Epithelial cell of proximal tubule (primary cell): ENCODE results near the gene PROZ. TPM values are rescaled to one million over a fixed set of nuclear protein-coding genes. Genes with fewer than 3 reads are reported as not detected.

ENCODE experiments used
- DNase-seq: peaks from one replicate; pipeline ENCODE4 v3.0.0-alpha.2; 2011; ENCODE audit warnings: low read depth
- H3K4me3 ChIP-seq: 2 replicates; pipeline ENCODE4 v1.5.1; 2011; ENCODE audit warnings: low read depth, mild to moderate bottlenecking, low read length
- CTCF ChIP-seq: conservative IDR thresholded peaks from 2 replicates; pipeline ENCODE4 v1.5.1; 2012; ENCODE audit warnings: low read depth, mild to moderate bottlenecking, low read length
- total RNA-seq: library from RNA; depleted of rRNA; stranded (reverse); fragments of >200 nt; gene quantifications from 2 replicates; pipeline ENCODE4 v1.2.3, GENCODE V29; 2015

Gene PROZ
- total RNA-seq, 1 donor from 2014 or later: not detected

GRCh38 chr13:113125506-113126264 lies 32.8 kb upstream of the PROZ start:
- no peak for TF ChIP-seq CTCF
- DNase-seq: no peak
- no peak overlapping the region for H3K4me3 ChIP-seq

DNA sequence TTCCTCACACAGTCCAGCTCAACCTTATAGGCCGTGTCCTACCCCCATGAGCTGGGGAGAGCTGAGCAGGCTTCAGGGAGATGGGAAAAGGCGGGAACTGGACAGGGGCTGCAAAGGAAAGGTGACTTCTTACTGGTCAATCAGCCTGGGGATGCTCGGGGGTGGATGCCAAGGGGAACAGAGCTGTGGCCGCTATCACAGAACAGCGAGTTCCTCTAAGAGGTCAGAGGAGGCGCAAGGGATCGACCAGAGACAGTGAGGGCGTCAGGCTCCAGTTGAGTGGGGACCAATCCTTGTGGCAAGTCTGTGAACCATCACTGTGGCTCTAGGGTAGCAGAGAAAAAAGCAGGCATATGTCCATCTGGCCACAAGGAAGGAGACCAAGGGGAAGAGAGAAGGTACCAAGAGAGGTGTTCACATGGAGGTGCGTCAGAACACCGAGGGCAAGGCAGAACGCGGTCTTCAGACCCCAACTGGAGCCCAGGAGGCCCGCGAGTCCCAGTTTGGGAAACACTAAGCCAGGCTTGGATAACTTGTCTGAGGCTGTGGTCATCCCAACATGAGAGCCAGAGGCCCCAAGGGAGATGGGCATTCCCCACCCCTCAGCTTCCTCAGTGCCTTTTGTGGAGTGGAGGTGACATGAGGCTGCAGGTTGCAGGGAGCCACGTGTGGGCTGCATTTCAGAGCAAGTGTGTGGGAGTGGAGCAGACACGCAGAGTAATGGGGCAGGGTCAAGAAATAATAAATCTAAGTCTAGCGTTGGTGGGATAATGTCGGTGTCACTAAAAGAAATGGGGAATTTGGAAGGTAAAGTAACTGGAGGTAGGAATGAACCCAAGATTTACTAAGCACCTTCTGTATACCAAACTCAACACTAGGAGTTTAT lies 31.9 kb upstream of the PROZ start:
- no peak overlapping the region for H3K4me3 ChIP-seq
- no peak for TF ChIP-seq CTCF
- DNase-seq: no peak

DNA sequence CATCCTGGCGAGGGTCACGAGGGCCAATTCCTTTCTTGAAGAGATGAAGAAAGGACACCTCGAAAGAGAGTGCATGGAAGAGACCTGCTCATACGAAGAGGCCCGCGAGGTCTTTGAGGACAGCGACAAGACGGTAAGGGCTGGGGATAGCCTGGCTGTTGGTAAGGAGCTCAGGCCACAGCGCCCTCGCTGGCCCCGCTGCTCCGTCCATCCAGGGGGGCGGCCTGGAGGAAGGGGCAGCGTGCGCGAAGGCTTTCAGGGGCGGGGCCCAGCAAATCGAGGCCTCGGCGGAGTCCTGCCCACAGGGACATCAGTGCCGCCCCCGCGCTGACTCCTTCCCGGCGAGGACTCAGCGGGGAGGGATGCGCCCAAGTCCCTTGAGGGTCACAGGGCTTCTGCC lies 29.0 kb upstream of the PROZ start:
- no peak for TF ChIP-seq CTCF
- DNase-seq: no peak
- no peak overlapping the region for H3K4me3 ChIP-seq

DNA sequence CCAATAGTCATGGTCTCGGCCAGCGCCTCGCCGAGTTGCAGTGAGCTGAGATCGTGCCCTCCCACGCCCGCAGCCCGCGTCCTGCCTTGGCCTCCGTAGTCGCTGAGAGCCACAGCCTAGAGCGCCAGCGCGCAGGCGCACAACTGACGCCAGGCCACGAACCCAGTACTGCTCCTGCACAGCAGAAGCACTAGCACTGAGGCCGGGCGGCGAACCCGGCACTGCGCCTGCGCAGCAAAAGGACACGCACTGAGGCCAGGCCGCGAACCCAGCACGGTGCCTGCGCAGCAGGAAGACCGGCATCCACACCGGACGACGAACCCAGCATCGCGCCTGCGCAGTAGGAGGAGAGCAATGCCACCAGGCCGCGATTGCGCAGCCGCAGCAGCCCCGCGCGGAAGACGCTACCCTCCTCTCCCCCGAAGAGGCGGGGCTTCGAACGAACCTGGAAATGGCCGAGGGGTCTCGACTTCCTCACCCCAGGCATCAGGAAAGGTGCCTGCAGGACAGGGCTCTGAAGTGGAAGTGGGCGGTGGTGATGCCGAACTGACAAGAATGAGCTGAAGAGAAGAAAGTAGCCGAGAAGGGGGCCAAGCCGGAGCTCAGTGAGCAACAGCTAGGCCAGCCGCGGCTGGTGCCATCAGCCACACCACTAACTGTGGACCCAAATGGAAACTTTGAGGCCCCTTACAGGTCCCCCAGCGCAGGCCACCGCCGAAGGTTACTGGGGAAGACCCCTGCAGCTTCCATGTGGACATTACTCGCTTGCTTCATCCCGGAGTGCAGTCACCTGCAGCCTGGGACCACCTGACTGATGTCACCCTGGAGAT lies 28.3 kb upstream of the PROZ start:
- no peak for TF ChIP-seq CTCF
- DNase-seq: no peak
- no peak overlapping the region for H3K4me3 ChIP-seq

GRCh38 chr13:113135281-113135760 lies 23.1 kb upstream of the PROZ start:
- TF ChIP-seq CTCF: no peak
- H3K4me3 ChIP-seq: no peak overlapping the region
- DNase-seq: no peak

DNA sequence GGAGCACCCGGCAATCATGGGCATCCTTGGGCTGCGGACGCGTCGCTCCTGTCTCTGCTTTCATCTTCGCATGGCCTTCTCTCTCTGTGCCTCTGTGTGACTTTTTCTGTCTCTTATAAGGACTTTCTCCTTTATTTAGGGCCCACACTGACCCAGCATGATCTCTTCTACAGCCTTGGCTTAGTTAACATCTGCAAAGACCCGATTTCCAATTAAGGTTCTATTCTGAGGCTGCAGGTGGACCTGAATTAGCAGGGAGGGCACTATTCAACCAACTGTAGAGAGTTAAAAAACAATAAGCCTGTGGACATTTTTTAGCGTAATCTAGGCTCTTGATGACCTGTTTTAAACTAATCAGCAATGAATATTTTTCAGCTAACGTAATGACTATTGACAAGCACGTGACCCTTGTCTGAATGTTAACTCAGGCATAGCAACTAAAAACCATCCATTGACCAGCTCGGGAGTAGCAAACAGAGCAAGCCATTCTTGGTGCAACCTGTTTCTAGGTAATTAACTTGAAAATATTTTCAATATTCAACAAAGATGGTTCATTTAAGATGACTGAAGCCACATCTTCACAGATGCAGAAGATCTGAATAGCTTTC lies 20.7 kb upstream of the PROZ start:
- no peak for TF ChIP-seq CTCF
- no peak overlapping the region for H3K4me3 ChIP-seq
- peak; percentile 27 for DNase-seq
